HepG2 (cell line): ENCODE results near the gene B3GNT7. TPM values are rescaled to one million over a fixed set of nuclear protein-coding genes. Genes with fewer than 3 reads are reported as not detected.
A peak's percentile ranks its signal among the peaks of the same experiment; 100 is the strongest.

Source experiments
- ARID3A ChIP-seq: IDR thresholded peaks from 2 replicates; pipeline ENCODE4 v1.6.1; 2012; ENCODE audit warnings: low read depth, low read length, improper control_type of control experiment
- CBX1 ChIP-seq: IDR thresholded peaks from one replicate; pipeline ENCODE4 v1.6.1; 2016; ENCODE audit warnings: antibody characterized with exemption, low read depth
- DBP ChIP-seq: sonication (generic); formaldehyde crosslinking; IDR thresholded peaks from 2 replicates; pipeline ENCODE4 v1.4.0; 2020; ENCODE audit warnings: missing genetic modification reagents; ENCODE audit errors: not compliant biosample characterization
- DR1 ChIP-seq: sonication (generic); formaldehyde crosslinking; IDR thresholded peaks from 2 replicates; pipeline ENCODE4 v1.8.0; 2021; ENCODE audit warnings: mild to moderate bottlenecking, missing genetic modification reagents, inconsistent platforms
- FOXP4 ChIP-seq: sonication (generic); formaldehyde crosslinking; IDR thresholded peaks from 2 replicates; pipeline ENCODE4 v1.4.0; 2020; ENCODE audit warnings: missing genetic modification reagents
- GABPA ChIP-seq, 2 experiments: IDR thresholded peaks; 2 replicates each; pipeline ENCODE4 v1.6.1; 2011 to 2016; ENCODE audit warnings: low read depth in 2 of 2, low read length in 1 of 2, missing biosample characterization in 1 of 2, missing genetic modification characterization in 1 of 2
- HHEX ChIP-seq: IDR thresholded peaks from 2 replicates; pipeline ENCODE4 v1.6.1; 2016; ENCODE audit warnings: control low read depth
- KAT7 ChIP-seq: IDR thresholded peaks from 2 replicates; pipeline ENCODE4 v1.6.1; 2018; ENCODE audit warnings: borderline replicate concordance, missing compliant biosample characterization
- MBD4 ChIP-seq: IDR thresholded peaks from 2 replicates; pipeline ENCODE4 v1.6.1; 2012; ENCODE audit warnings: low read length, inconsistent platforms, borderline replicate concordance
- PATZ1 ChIP-seq: sonication (generic); formaldehyde crosslinking; IDR thresholded peaks from 2 replicates; pipeline ENCODE4 v1.4.0; 2020; ENCODE audit warnings: missing genetic modification reagents
- POLR2G ChIP-seq: fragments of 200-400 bp; formaldehyde crosslinking; IDR thresholded peaks from 2 replicates; pipeline ENCODE4 v1.6.1; 2018; ENCODE audit warnings: mild to moderate bottlenecking, low read depth, low read length, moderate library complexity
- PRDM4 ChIP-seq: sonication (generic); formaldehyde crosslinking; IDR thresholded peaks from 2 replicates; pipeline ENCODE4 v1.9.0; 2021; ENCODE audit warnings: missing genetic modification reagents, borderline replicate concordance
- RFX1 ChIP-seq: fragments of 450-650 bp; IDR thresholded peaks from 2 replicates; pipeline ENCODE4 v1.6.1; 2017
- ZFAT ChIP-seq: sonication (generic); formaldehyde crosslinking; conservative IDR thresholded peaks from 2 replicates; pipeline ENCODE4 v1.8.1; 2023; ENCODE audit warnings: missing genetic modification reagents, inconsistent platforms
- ZFP41 ChIP-seq: sonication (generic); formaldehyde crosslinking; IDR thresholded peaks from 2 replicates; pipeline ENCODE4 v1.4.0; 2020; ENCODE audit warnings: mild to moderate bottlenecking, missing genetic modification reagents, borderline replicate concordance
- ZNF335 ChIP-seq: sonication (generic); formaldehyde crosslinking; IDR thresholded peaks from 2 replicates; pipeline ENCODE4 v1.4.0; 2020; ENCODE audit warnings: missing genetic modification reagents
- ZNF639 ChIP-seq: conservative IDR thresholded peaks from 2 replicates; pipeline ENCODE4 v1.6.1; 2018; ENCODE audit warnings: missing genetic modification reagents
- ZNF678 ChIP-seq: sonication (generic); formaldehyde crosslinking; IDR thresholded peaks from 2 replicates; pipeline ENCODE4 v1.4.0; 2020; ENCODE audit warnings: mild to moderate bottlenecking, missing genetic modification reagents
- polyA plus RNA-seq, 8 experiments: library from polyadenylated mRNA; depleted of rRNA in 3 of 8; stranded (reverse) in 7 of 8; unstranded in 1 of 8; fragments of >200 nt; fragmentation: Illumina TruSeq in 4 of 8; extraction: Trizol in 4 of 8; gene quantifications; 2 replicates each; pipeline versions ENCODE4 v1.2.1 to v1.2.3, GENCODE V29; 2011 to 2016; ENCODE audit warnings: low read depth in 4 of 8, missing spikeins in 1 of 8, mixed read lengths in 1 of 8; ENCODE audit not compliant: insufficient read depth in 1 of 8
- total RNA-seq, 5 experiments: library from RNA; depleted of rRNA; stranded (reverse); fragments of >200 nt; fragmentation: Illumina TruSeq; extraction: Trizol; gene quantifications; 2 replicates each; pipeline ENCODE4 v1.2.3, GENCODE V29; 2016; ENCODE audit warnings: low read depth in 1 of 5

B3GNT7 gene
- total and polyA plus RNA-seq, 2 of the 13 experiments (the other 11 are each of a cell fraction or from before 2014, with no cell fraction given): 0.04 to 0.24 TPM

- TF ChIP-seq ZNF639 (no peak), RFX1 (no peak), MBD4 (no peak), ZFAT (CRISPR knock-in tag) (no peak), DR1 (CRISPR knock-in tag) (no peak), ARID3A (no peak), GABPA (IDR thresholded peaks at IDR 0.05; ENCODE audit: low read depth, low read length) (no peak), GABPA (CRISPR knock-in tag; IDR thresholded peaks at IDR 0.05; ENCODE audit: low read depth) (no peak), POLR2G (no peak), PRDM4 (no peak), DBP (CRISPR knock-in tag) (no peak), ZNF678 (CRISPR knock-in tag) (0 out of 2 replicates have a peak, but pooled peaks have one; percentile 41), HHEX (no peak), PATZ1 (CRISPR knock-in tag) (no peak), FOXP4 (CRISPR knock-in tag) (no peak), ZNF335 (CRISPR knock-in tag) (no peak), CBX1 (no peak), ZFP41 (CRISPR knock-in tag) (no peak), KAT7 (CRISPR knock-in tag) (no peak)
- TF ChIP-seq, all 625 proteins: peak for 23
These were observed 6.7 kb upstream of the B3GNT7 start (continued) for GRCh38 chr2:231388725-231389346.
